H1 (cell line): ENCODE data around the gene PDGFA. TPM values are rescaled to one million over a fixed set of nuclear protein-coding genes. Genes with fewer than 3 reads are reported as not detected.

ENCODE experiments used
- CTCF ChIA-PET: fragments of 300-600 bp; sonication (Branson Sonifier 250); formaldehyde crosslinking; loops from one replicate; lab custom pipeline; 2021; ENCODE audit not compliant: partially characterized antibody; lab: Charles Lee
- POLR2A ChIA-PET: fragments of 300-600 bp; sonication (Branson Sonifier 250); formaldehyde crosslinking; loops from one replicate; lab custom pipeline; 2021; ENCODE audit warnings: inconsistent platforms; ENCODE audit not compliant: partially characterized antibody; lab: Charles Lee
- DNase-seq, 2 experiments: peaks; one replicate each; pipeline versions ENCODE4 v3.0.0 to v3.0.0-alpha.2; 2010 to 2022; ENCODE audit warnings: low spot score in 2 of 2, low read depth in 1 of 2, mixed read lengths in 1 of 2
- FAIRE-seq: peaks from 2 replicates; lab custom pipeline; 2011; peaks lifted over from hg19 to GRCh38; lab: Jason Lieb, UNC
- H2AFZ ChIP-seq: 2 replicates; pipeline ENCODE4 v1.8.1; 2012; ENCODE audit warnings: low read length, inconsistent platforms
- H2AK5ac ChIP-seq: 2 replicates; pipeline ENCODE4 v1.6.1; 2013; ENCODE audit warnings: low read depth, low read length
- H2BK120ac ChIP-seq: replicated peaks from 2 replicates; pipeline ENCODE3; 2013; ENCODE audit warnings: low read depth, low read length, inconsistent platforms
- H2BK12ac ChIP-seq: 2 replicates; pipeline ENCODE4 v1.6.1; 2013; ENCODE audit warnings: low read depth, low read length
- H2BK15ac ChIP-seq: 2 replicates; pipeline ENCODE4 v1.6.1; 2013; ENCODE audit warnings: low read length
- H2BK20ac ChIP-seq: 2 replicates; pipeline ENCODE4 v1.6.1; 2013; ENCODE audit warnings: low read length
- H2BK5ac ChIP-seq: 2 replicates; pipeline ENCODE4 v1.6.1; 2013; ENCODE audit warnings: low read depth, low read length
- H3K14ac ChIP-seq: 2 replicates; pipeline ENCODE4 v1.6.1; 2013; ENCODE audit warnings: inconsistent platforms; ENCODE audit not compliant: insufficient read length
- H3K18ac ChIP-seq: 2 replicates; pipeline ENCODE4 v1.6.1; 2013; ENCODE audit warnings: low read length; ENCODE audit errors: extremely low read depth
- H3K23ac ChIP-seq: 2 replicates; pipeline ENCODE4 v1.6.1; 2013; ENCODE audit warnings: inconsistent platforms; ENCODE audit not compliant: insufficient read length
- H3K23me2 ChIP-seq: 2 replicates; pipeline ENCODE4 v1.6.1; 2013; ENCODE audit warnings: low read depth, low read length
- H3K27ac ChIP-seq: 2 replicates; pipeline ENCODE4 v1.6.1; 2011; ENCODE audit warnings: low read depth, low read length, inconsistent platforms
- H3K27me3 ChIP-seq, 4 experiments: replicated peaks in 1 of 4; 1 replicate in 1 of 4; 2 replicates in 3 of 4; pipeline versions ENCODE4 v1.6.1 to v1.8.1; 2011 to 2013; ENCODE audit warnings: low read length in 3 of 4, mild to moderate bottlenecking in 3 of 4, inconsistent platforms in 2 of 4, mixed read lengths in 2 of 4, moderate library complexity in 1 of 4; ENCODE audit not compliant: control insufficient read depth in 3 of 4, insufficient read depth in 3 of 4; ENCODE audit errors: extremely low read depth in 1 of 4
- H3K36me3 ChIP-seq, 4 experiments: 2 replicates each; pipeline versions ENCODE4 v1.6.1 to v1.8.1; 2011 to 2013; ENCODE audit warnings: mild to moderate bottlenecking in 4 of 4, low read length in 3 of 4, moderate library complexity in 2 of 4, control low read depth in 1 of 4, inconsistent platforms in 1 of 4; ENCODE audit not compliant: insufficient read depth in 4 of 4, control insufficient read depth in 2 of 4
- H3K4ac ChIP-seq: replicated peaks from 2 replicates; pipeline ENCODE3; 2013; ENCODE audit warnings: low read length, low read depth, mixed read lengths, inconsistent platforms; ENCODE audit not compliant: insufficient read length
- H3K4me1 ChIP-seq, 4 experiments: replicated peaks in 1 of 4; 1 replicate in 1 of 4; 2 replicates in 3 of 4; pipeline versions ENCODE4 v1.6.1 to v1.8.1; 2011 to 2013; ENCODE audit warnings: low read length in 3 of 4, inconsistent platforms in 2 of 4, mixed read lengths in 1 of 4; ENCODE audit not compliant: insufficient read depth in 4 of 4, control insufficient read depth in 3 of 4
- H3K4me2 ChIP-seq, 2 experiments: 2 replicates each; pipeline versions ENCODE4 v1.6.1 to v1.8.1; 2011 to 2013; ENCODE audit warnings: low read depth in 2 of 2, low read length in 2 of 2, control low read depth in 1 of 2, inconsistent platforms in 1 of 2, mild to moderate bottlenecking in 1 of 2; ENCODE audit not compliant: insufficient read depth in 1 of 2
- H3K4me3 ChIP-seq, 4 experiments: fragments of 200-600, 300-600 bp in 1 of 4; sonication (generic), shearing (Covaris generic), sonication (Bioruptor Twin) in 1 of 4; 2 replicates each; pipeline versions ENCODE4 v1.5.1 to v1.8.1; 2011 to 2016; ENCODE audit warnings: low read length in 4 of 4, low read depth in 3 of 4, control low read depth in 2 of 4, inconsistent platforms in 2 of 4, mild to moderate bottlenecking in 2 of 4, mixed read lengths in 1 of 4, moderate library complexity in 1 of 4; ENCODE audit not compliant: insufficient read depth in 2 of 4; ENCODE audit errors: extremely low read depth in 1 of 4
- H3K56ac ChIP-seq: replicated peaks from 2 replicates; pipeline ENCODE3; 2013; ENCODE audit warnings: low read depth, mild to moderate bottlenecking, mixed read lengths, low read length, inconsistent platforms; ENCODE audit not compliant: insufficient read length
- H3K79me1 ChIP-seq: 2 replicates; pipeline ENCODE4 v1.6.1; 2013; ENCODE audit warnings: low read depth, low read length, control low read depth
- H3K79me2 ChIP-seq, 2 experiments: 2 replicates each; pipeline versions ENCODE4 v1.6.1 to v1.8.1; 2012 to 2013; ENCODE audit warnings: low read length in 2 of 2, mild to moderate bottlenecking in 2 of 2, inconsistent platforms in 1 of 2; ENCODE audit not compliant: insufficient read depth in 2 of 2, control insufficient read depth in 1 of 2
- H3K9ac ChIP-seq, 4 experiments: replicated peaks in 1 of 4; 1 replicate in 1 of 4; 2 replicates in 3 of 4; pipeline versions ENCODE4 v1.6.1 to v1.8.1; 2011 to 2013; ENCODE audit warnings: low read depth in 3 of 4, low read length in 3 of 4, control low read depth in 2 of 4, mild to moderate bottlenecking in 2 of 4, moderate library complexity in 2 of 4, inconsistent platforms in 1 of 4; ENCODE audit errors: extremely low read depth in 1 of 4
- H3K9me3 ChIP-seq, 2 experiments: 2 replicates each; pipeline versions ENCODE4 v1.6.1 to v1.8.1; 2012 to 2013; ENCODE audit warnings: mild to moderate bottlenecking in 2 of 2, moderate library complexity in 2 of 2, control low read depth in 1 of 2, inconsistent platforms in 1 of 2, low read depth in 1 of 2, low read length in 1 of 2, mixed read lengths in 1 of 2; ENCODE audit not compliant: insufficient read depth in 2 of 2
- H4K20me1 ChIP-seq, 2 experiments: replicated peaks in 1 of 2; 2 replicates each; pipeline versions ENCODE3 to v1.8.1; 2011 to 2013; ENCODE audit warnings: inconsistent platforms in 2 of 2, low read length in 2 of 2, mild to moderate bottlenecking in 1 of 2; ENCODE audit not compliant: insufficient read depth in 2 of 2, control insufficient read depth in 1 of 2
- H4K5ac ChIP-seq: 2 replicates; pipeline ENCODE4 v1.6.1; 2013; ENCODE audit warnings: low read length, low read depth, mixed read lengths, inconsistent platforms; ENCODE audit not compliant: insufficient read length
- H4K8ac ChIP-seq: 2 replicates; pipeline ENCODE4 v1.8.0; 2013; ENCODE audit warnings: mild to moderate bottlenecking, moderate library complexity, low read length, inconsistent platforms; ENCODE audit not compliant: insufficient read depth; ENCODE audit errors: extremely low read depth
- H4K91ac ChIP-seq: replicated peaks from 2 replicates; pipeline ENCODE3; 2013; ENCODE audit warnings: low read length, mixed read lengths, inconsistent platforms; ENCODE audit not compliant: insufficient read length
- FOSL1 ChIP-seq: IDR thresholded peaks from 2 replicates; pipeline ENCODE4 v1.6.1; 2011; ENCODE audit warnings: mild to moderate bottlenecking, low read depth, low read length, moderate library complexity; ENCODE audit not compliant: insufficient read depth
- NRF1 ChIP-seq: IDR thresholded peaks from 2 replicates; pipeline ENCODE4 v1.6.1; 2011; ENCODE audit warnings: mild to moderate bottlenecking, low read depth, low read length, improper control_type of control experiment
- PHF8 ChIP-seq: fragments of 200-600 bp; sonication (generic); conservative IDR thresholded peaks from 2 replicates; pipeline ENCODE4 v1.7.1; 2012; ENCODE audit warnings: low read depth, mild to moderate bottlenecking, inconsistent platforms, low read length, moderate library complexity
- RXRA ChIP-seq: IDR thresholded peaks from 2 replicates; pipeline ENCODE4 v1.6.1; 2011; ENCODE audit warnings: low read depth, mild to moderate bottlenecking, low read length, moderate library complexity; ENCODE audit not compliant: insufficient read depth
- SIRT6 ChIP-seq: IDR thresholded peaks from one replicate; pipeline ENCODE4 v1.7.1; 2012; ENCODE audit warnings: low read length, inconsistent platforms
- SUZ12 ChIP-seq: fragments of 200-600 bp; sonication (generic); IDR thresholded peaks from 2 replicates; pipeline ENCODE4 v1.6.1; 2012; ENCODE audit warnings: mild to moderate bottlenecking, inconsistent platforms, low read length, moderate library complexity, mixed read lengths
- WGBS, 2 experiments: shearing (Covaris generic) in 1 of 2; methylation state at CpG; one replicate each; pipeline versions ENCODE4 v1.1.6 to v1.1.7; 2013 to 2015; ENCODE audit warnings: low lambda C conversion rate in 2 of 2, mixed read lengths in 2 of 2, inconsistent platforms in 1 of 2, low coverage in 1 of 2, missing lambda C conversion rate in 1 of 2; ENCODE audit not compliant: insufficient replicate concordance in 2 of 2, insufficient coverage in 1 of 2, insufficient read length in 1 of 2; ENCODE audit errors: extremely low coverage in 1 of 2, missing lambda C conversion rate in 1 of 2; 5-methylcytosine and 5-hydroxymethylcytosine counted together
- polyA plus RNA-seq, 7 experiments: library from polyadenylated mRNA; depleted of rRNA in 3 of 7; stranded (reverse) in 5 of 7; unstranded in 2 of 7; fragments of >200 nt in 5 of 7; fragments of 200-250 nt in 2 of 7; gene quantifications; 1 replicate in 5 of 7; 2 replicates in 1 of 7; 4 replicates in 1 of 7; pipeline versions ENCODE4 v1.2.1 to v1.2.3, GENCODE V29; 2011 to 2013; ENCODE audit warnings: missing spikeins in 2 of 7, mixed read lengths in 2 of 7
- total RNA-seq: library from RNA; stranded (reverse); fragmentation: NEBNext Ultra II Directional; extraction: Animal tissue kit (Norgen Biotek cat#: 25700); gene quantifications from 2 replicates; pipeline ENCODE4 v1.2.1, GENCODE V29; 2021
- TF ChIP-seq, protein P1 (sequence below): IDR thresholded peaks from 2 replicates; pipeline ENCODE4 v1.6.1; 2012; ENCODE audit warnings: low read length, inconsistent platforms

PDGFA gene
- total and polyA plus RNA-seq, 2 of the 8 experiments (the other 6 are each of a cell fraction or from before 2014, with no cell fraction given), result 21.1 to 43.0 TPM

DNA sequence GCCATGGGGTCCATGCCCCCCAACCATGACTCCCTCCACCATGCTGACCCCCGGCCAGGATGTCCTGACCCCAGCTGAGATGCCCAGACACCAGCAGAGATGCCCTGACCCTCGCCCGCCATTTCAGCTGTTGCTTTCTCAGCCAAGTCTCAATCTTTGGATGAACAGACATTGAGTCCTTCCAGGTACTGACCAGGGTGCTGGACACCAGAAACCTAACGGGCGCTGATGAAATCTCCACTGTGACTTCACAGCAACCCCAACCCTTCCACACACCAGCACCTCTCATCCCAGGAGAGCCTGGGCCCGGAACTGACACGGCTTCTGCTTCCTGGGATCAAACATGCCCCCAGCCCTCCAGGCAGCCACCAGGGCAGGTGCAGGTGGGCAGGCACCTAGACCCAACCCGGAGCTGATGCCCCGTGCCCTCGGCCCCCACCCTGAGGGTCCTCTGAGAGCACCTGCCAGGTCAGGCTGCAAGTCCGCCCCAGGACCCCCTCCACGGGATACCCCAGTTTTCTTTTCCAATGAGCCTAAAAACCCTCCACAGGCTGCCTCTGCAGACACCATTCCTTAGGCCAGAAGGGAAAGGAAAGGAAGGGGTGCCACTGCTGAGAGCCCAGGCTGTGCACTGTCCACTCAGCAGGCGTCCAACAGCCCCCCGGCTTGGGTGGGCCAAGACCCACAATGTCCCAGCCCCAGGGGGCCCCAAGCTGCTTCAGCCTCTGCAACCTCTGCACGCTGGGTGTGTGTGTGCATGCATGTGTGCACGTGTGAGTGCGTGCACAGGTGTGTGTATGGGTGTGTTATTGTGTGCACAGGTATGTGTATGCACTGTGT is 43.4 kb upstream of the PDGFA start:
- Histone ChIP-seq H2BK120ac (no peak overlapping the region), H3K9ac (no peak overlapping the region), H3K79me2 (no peaks in the 10 kb centered on the region; a peak in 1 of 4 replicates), H3K4me1 (peaks cover 0 to 4% (median under 1%) of the 10 kb centered on the region in 4 experiments; a peak in 1 of 7 replicates), H3K4me3 (no peak overlapping the region), H3K4ac (no peak overlapping the region), H3K23me2 (peaks cover 10% of the 10 kb centered on the region; the same call in 1 of the 2 replicates), H3K27me3 (no peaks in the 10 kb centered on the region), H2AFZ (no peak overlapping the region), H2BK5ac (peak overlapping the region; percentile 54; the same call in 1 of the 2 replicates), H3K9me3 (peaks cover 0 to 3% of the 10 kb centered on the region in 2 experiments; a peak in 1 of 4 replicates), H3K79me1 (0 out of 2 replicates have a peak, but pooled peaks cover 4% of the 10 kb centered on the region), H2BK12ac (peak overlapping the region; percentile 35; the same call in 1 of the 2 replicates), H3K4me2 (no peak overlapping the region), H3K14ac (no peak overlapping the region)
- CTCF ChIA-PET, result no interaction called here
- no peak for DNase-seq
- no peak for TF ChIP-seq SUZ12
- TF ChIP-seq, protein P1, sequence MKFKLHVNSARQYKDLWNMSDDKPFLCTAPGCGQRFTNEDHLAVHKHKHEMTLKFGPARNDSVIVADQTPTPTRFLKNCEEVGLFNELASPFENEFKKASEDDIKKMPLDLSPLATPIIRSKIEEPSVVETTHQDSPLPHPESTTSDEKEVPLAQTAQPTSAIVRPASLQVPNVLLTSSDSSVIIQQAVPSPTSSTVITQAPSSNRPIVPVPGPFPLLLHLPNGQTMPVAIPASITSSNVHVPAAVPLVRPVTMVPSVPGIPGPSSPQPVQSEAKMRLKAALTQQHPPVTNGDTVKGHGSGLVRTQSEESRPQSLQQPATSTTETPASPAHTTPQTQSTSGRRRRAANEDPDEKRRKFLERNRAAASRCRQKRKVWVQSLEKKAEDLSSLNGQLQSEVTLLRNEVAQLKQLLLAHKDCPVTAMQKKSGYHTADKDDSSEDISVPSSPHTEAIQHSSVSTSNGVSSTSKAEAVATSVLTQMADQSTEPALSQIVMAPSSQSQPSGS, result no peak
- TF ChIP-seq NRF1, result no peak
- no peak for TF ChIP-seq PHF8
- TF ChIP-seq RXRA, result no peak
- TF ChIP-seq FOSL1, result no peak
- no peak for TF ChIP-seq SIRT6
- TF ChIP-seq, all 59 proteins: peak for 0
- H4K91ac ChIP-seq, result no peak overlapping the region
- no peak overlapping the region for H3K27ac ChIP-seq
- H3K23ac ChIP-seq, result no peak overlapping the region
- no peak overlapping the region for H3K56ac ChIP-seq
- FAIRE-seq, result no peak
- H2BK20ac ChIP-seq, result no peak overlapping the region
- WGBS, 2 experiments, result 92% methylated on average over 17 of the region's 17 CpGs; no CpG with 5 or more reads in 1 of the 2 experiments
- no peak overlapping the region for H2BK15ac ChIP-seq
- no peak overlapping the region; the same call in 1 of the 2 replicates for H4K8ac ChIP-seq
- H2AK5ac ChIP-seq, result no peak overlapping the region
- no peak overlapping the region for H3K18ac ChIP-seq
- POLR2A ChIA-PET, result interaction anchor here (1.1 kb wide), 1 partner anchor 9 kb away, joined by 5 read pairs; no protein-coding TSS in a partner anchor
- H3K36me3 ChIP-seq, result no peaks in the 10 kb centered on the region; a peak in 1 of 8 replicates
- H4K20me1 ChIP-seq, result peaks cover 3 to 12% of the 10 kb centered on the region in 2 experiments
- no peak overlapping the region for H4K5ac ChIP-seq
